ENCODE data around the gene SERPINB3.
"Not testable (repeated sequence)": the region's sequence is repeated elsewhere in the genome, so short reads cannot be mapped to it uniquely, and the experiment has no call there.

The SERPINB3 gene

GRCh38 chr18:63661750-63662149, at the start of gene SERPINB3:
Gene SERPINB3 (minus strand): TSS chr18:63661893. CDS start chr18:63661216, 677 bp downstream.
- not testable (repeated sequence) for FAIRE-seq

GRCh38 chr18:63708650-63709049, 47.0 kb upstream of the SERPINB3 start:
- FAIRE-seq = no peak

- no peak for FAIRE-seq
These were observed 46.1 kb upstream of the SERPINB3 start for GRCh38 chr18:63707816-63708215.

- FAIRE-seq = no peak
These were observed 43.7 kb upstream of the SERPINB3 start for GRCh38 chr18:63705401-63705800.

GRCh38 chr18:63702660-63703059, 41.0 kb upstream of the SERPINB3 start, which contains the start of gene SERPINB11:
Gene SERPINB11 (plus strand): TSS chr18:63702960. CDS start chr18:63710194, 7,234 bp downstream.
- FAIRE-seq = no peak

- no peak for FAIRE-seq
These were observed 40.3 kb upstream of the SERPINB3 start for GRCh38 chr18:63701952-63702351.

- FAIRE-seq = no peak
These were observed 38.8 kb upstream of the SERPINB3 start for GRCh38 chr18:63700501-63700900.

- no peak for FAIRE-seq
These were observed 35.5 kb upstream of the SERPINB3 start for GRCh38 chr18:63697097-63697660.

GRCh38 chr18:63689064-63689463, 27.4 kb upstream of the SERPINB3 start:
- FAIRE-seq = no peak

GRCh38 chr18:63686871-63687270, 25.2 kb upstream of the SERPINB3 start:
- no peak for FAIRE-seq

- no peak for FAIRE-seq
These were observed 23.0 kb upstream of the SERPINB3 start for GRCh38 chr18:63684718-63685117.

- FAIRE-seq = no peak
These were observed 22.2 kb upstream of the SERPINB3 start for GRCh38 chr18:63683890-63684289.

- FAIRE-seq = no peak
These were observed 21.5 kb upstream of the SERPINB3 start for GRCh38 chr18:63683152-63683551.

- FAIRE-seq = no peak
These were observed 20.0 kb upstream of the SERPINB3 start for GRCh38 chr18:63681449-63682340.

GRCh38 chr18:63679820-63680606, 18.3 kb upstream of the SERPINB3 start:
- FAIRE-seq = no peak

GRCh38 chr18:63677500-63678225, 16.0 kb upstream of the SERPINB3 start:
- no peak for FAIRE-seq

- FAIRE-seq = no peak
These were observed 15.0 kb upstream of the SERPINB3 start for GRCh38 chr18:63676526-63677323.

GRCh38 chr18:63664571-63664970, 2.9 kb upstream of the SERPINB3 start:
- no peak for FAIRE-seq

GRCh38 chr18:63658920-63659319, 2.8 kb downstream of the SERPINB3 start:
- FAIRE-seq = not testable (repeated sequence)

GRCh38 chr18:63650271-63650670, 11.4 kb downstream of the SERPINB3 start:
- not testable (repeated sequence) for FAIRE-seq

- FAIRE-seq = no peak
These were observed 13.5 kb downstream of the SERPINB3 start for GRCh38 chr18:63648241-63648640.

GRCh38 chr18:63646936-63647335, 14.8 kb downstream of the SERPINB3 start:
- no peak for FAIRE-seq

Data from colon (tissue), 2 donors.